ENCODE measurements around the gene IPO4. TPM values are rescaled to one million over a fixed set of nuclear protein-coding genes. Genes with fewer than 3 reads are reported as not detected.

The IPO4 gene
- total RNA-seq, 1 experiment from 2014 or later = 102 TPM

GRCh38 chr14:24165785-24166184, 22.8 kb downstream of the IPO4 start:
- Histone ChIP-seq H3K27me3 (ENCODE audit: insufficient read depth, low read length) (no peaks in the 10 kb centered on the region), H3K4me1 (ENCODE audit: control insufficient read depth in 1 of 2, insufficient read depth in 2 of 2, low read length in 2 of 2) (peaks cover 7 to 14% of the 10 kb centered on the region in 2 experiments), H3K9me2 (ENCODE audit: insufficient read depth) (no peaks in the 10 kb centered on the region), H4K20me1 (ENCODE audit: insufficient read depth) (no peaks in the 10 kb centered on the region), H3K9me3 (ENCODE audit: control insufficient read depth in 1 of 2, insufficient read depth in 1 of 2, low read depth in 1 of 2, low read length in 2 of 2) (no peaks in the 10 kb centered on the region), H3K27ac (ENCODE audit: low read depth, low read length) (no peak overlapping the region), H3K36me3 (ENCODE audit: control insufficient read depth in 1 of 2, insufficient read depth in 2 of 2, low read length in 2 of 2) (peaks cover 6 to 11% of the 10 kb centered on the region in 2 experiments; a peak in 3 of 4 replicates), H3K4me2 (ENCODE audit: low read length) (no peak overlapping the region), H2AFZ (ENCODE audit: low read depth, low read length, poor library complexity, severe bottlenecking) (no peak overlapping the region), H3K79me2 (ENCODE audit: insufficient read depth, low read length) (no peaks in the 10 kb centered on the region), H3K9ac (ENCODE audit: low read length) (no peak overlapping the region), H3K4me3 (replicated peaks in 1 of 2; ENCODE audit: low read depth in 1 of 2, low read length in 2 of 2) (no peak overlapping the region)
- CTCF ChIA-PET = no interaction called here
- no peak for TF ChIP-seq EZH2 (IDR thresholded peaks at IDR 0.05)
- TF ChIP-seq SRF (IDR thresholded peaks at IDR 0.05; ENCODE audit: low read depth) = no peak
- TF ChIP-seq POLR2AphosphoS5 (IDR thresholded peaks at IDR 0.05; ENCODE audit: low read depth, low read length) = no peak
- TF ChIP-seq RAD21 (IDR thresholded peaks at IDR 0.05; ENCODE audit: low read depth) = no peak
- no peak for TF ChIP-seq ZFX (IDR thresholded peaks at IDR 0.05)
- TF ChIP-seq ZNF274 (IDR thresholded peaks at IDR 0.05; ENCODE audit: low read depth, low read length) = no peak
- TF ChIP-seq POLR2A (IDR thresholded peaks at IDR 0.05; ENCODE audit: borderline replicate concordance, extremely low read depth, insufficient read depth, insufficient read length) = no peak
- TF ChIP-seq TCF7L2 (IDR thresholded peaks at IDR 0.05; ENCODE audit: borderline replicate concordance, extremely low read depth, insufficient read depth, insufficient read length) = no peak
- TF ChIP-seq ZBTB33 (IDR thresholded peaks at IDR 0.05; ENCODE audit: extremely low read depth, insufficient replicate concordance, low read length) = no peak
- no peak for TF ChIP-seq YY1 (IDR thresholded peaks at IDR 0.05; ENCODE audit: extremely low read depth, insufficient replicate concordance, low read depth, low read length)
- no peak for TF ChIP-seq CEBPB (IDR thresholded peaks at IDR 0.05; ENCODE audit: low read depth)
- no peak for TF ChIP-seq CTCF (IDR thresholded peaks at IDR 0.05 in 2 of 3, conservative IDR thresholded peaks at IDR 0.05 in 1 of 3; ENCODE audit: borderline replicate concordance in 1 of 3, insufficient read depth in 1 of 3, low read depth in 2 of 3, low read length in 2 of 3)
- TF ChIP-seq CBX3 (IDR thresholded peaks at IDR 0.05; ENCODE audit: low read depth) = no peak
- no peak for TF ChIP-seq ATF3 (IDR thresholded peaks at IDR 0.05)
- TF ChIP-seq MAX (IDR thresholded peaks at IDR 0.05) = no peak
- no peak for TF ChIP-seq SIN3A (IDR thresholded peaks at IDR 0.05; ENCODE audit: low read depth)
- POLR2A ChIA-PET = no interaction called here
- intact Hi-C loops (cut with micrococcal nuclease) = no loop called here
- BruUV-seq (replicated peaks) = no TSS peak
- RAD21 ChIA-PET (ENCODE audit: low non-redundant PET in 1 of 2, low total read pairs in 2 of 2, uncharacterized antibody in 2 of 2, unreplicated experiment in 2 of 2) = no interaction called here
- ATAC-seq (no peak), DNase-seq (ENCODE audit: low read depth, low spot score) (no peak)
